GM19239 (cell line): ENCODE data around the gene HPCAL4.
A peak's percentile ranks its signal among the peaks of the same experiment; 100 is the strongest.

Experiments used
- DNase-seq: peaks from one replicate; pipeline ENCODE4 v3.0.0; 2011; ENCODE audit warnings: low spot score; ENCODE audit not compliant: insufficient read length
- FAIRE-seq: peaks from 2 replicates; lab custom pipeline; 2011; peaks lifted over from hg19 to GRCh38; lab: Jason Lieb, UNC

The HPCAL4 gene

DNA sequence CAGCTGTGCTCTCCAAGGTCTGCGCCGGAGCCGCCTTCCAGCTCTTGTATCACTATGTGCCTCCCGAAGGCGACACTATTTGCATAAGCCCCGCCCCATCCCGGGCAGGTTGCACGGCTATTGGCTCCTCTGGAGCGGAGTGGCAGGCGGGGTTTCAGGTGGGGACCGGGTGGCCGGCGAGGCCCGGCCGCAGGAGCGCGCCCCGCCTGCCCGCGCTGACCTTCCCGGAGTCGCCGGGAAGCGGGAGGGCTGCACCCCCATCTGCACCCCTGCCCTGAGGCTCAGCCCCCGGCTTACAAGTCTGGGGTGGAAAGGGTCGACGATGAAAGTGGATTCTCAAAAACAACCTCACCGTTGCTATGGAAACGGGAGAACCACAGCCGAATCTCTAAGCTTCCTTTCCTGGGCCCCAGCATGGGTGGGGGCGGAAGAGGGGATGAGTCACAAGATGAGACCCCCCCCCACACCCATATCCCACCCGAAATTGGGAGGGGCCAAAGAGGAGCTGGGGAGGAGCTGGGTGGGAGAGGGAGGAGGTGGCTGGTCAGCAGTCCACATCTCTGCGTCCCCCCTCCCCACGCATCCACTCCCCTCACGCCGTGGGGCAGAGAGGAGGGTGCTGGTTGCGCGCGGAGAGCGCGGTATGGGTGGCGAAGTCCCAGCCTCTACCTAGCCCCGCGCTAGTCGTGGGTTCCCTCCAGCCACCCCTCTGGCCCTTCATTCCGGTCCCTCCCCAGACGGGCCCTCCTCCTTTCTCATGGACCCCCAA lies at the start of gene HPCAL4:
Gene HPCAL4 (minus strand): TSS at position 51 of the 769 bp plus-strand sequence. CDS start 6,830 bp downstream, outside the sequence.
- peak; percentile 35 for FAIRE-seq
- DNase-seq: peak; percentile 72

- peak; percentile 98 for FAIRE-seq
- DNase-seq: peak; percentile 85
Measured at GRCh38 chr1:39738622-39739366, 47.6 kb upstream of the HPCAL4 start, which contains the start of gene PPIE. Gene PPIE (plus strand): TSS chr1:39738882. CDS start chr1:39738901, 19 bp downstream.

GRCh38 chr1:39737546-39738169 lies 46.4 kb upstream of the HPCAL4 start:
- FAIRE-seq (no peak), DNase-seq (no peak)

- FAIRE-seq (no peak), DNase-seq (no peak)
Measured at GRCh38 chr1:39735731-39736130, 44.5 kb upstream of the HPCAL4 start.

- DNase-seq (no peak), FAIRE-seq (no peak)
Measured at GRCh38 chr1:39733161-39733560, 41.9 kb upstream of the HPCAL4 start.

- DNase-seq (no peak), FAIRE-seq (no peak)
Measured at GRCh38 chr1:39732730-39733129, 41.5 kb upstream of the HPCAL4 start.

DNA sequence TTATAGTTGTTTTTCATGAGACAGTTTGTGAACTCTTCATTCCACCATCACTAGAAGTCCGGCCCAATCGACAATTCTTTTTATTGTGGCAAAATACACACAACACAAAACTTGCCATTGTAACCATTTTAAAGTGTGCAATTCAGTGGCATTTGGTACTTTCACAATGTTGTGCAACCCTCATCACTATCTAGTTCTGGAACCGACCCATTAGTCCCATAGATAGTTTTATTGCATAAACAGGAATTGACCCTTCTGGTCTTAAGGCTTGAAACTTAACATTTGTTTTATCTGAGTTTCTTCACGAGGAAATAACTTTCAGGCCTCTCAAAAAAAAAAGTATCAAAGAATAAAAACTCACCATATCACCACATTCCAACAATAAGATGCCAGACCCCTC lies 38.6 kb upstream of the HPCAL4 start:
- DNase-seq (no peak), FAIRE-seq (no peak)

- no peak for DNase-seq
- no peak for FAIRE-seq
Measured at GRCh38 chr1:39729030-39729429, 37.8 kb upstream of the HPCAL4 start.

- FAIRE-seq: no peak
Measured at GRCh38 chr1:39727932-39728317, 36.7 kb upstream of the HPCAL4 start.

DNA sequence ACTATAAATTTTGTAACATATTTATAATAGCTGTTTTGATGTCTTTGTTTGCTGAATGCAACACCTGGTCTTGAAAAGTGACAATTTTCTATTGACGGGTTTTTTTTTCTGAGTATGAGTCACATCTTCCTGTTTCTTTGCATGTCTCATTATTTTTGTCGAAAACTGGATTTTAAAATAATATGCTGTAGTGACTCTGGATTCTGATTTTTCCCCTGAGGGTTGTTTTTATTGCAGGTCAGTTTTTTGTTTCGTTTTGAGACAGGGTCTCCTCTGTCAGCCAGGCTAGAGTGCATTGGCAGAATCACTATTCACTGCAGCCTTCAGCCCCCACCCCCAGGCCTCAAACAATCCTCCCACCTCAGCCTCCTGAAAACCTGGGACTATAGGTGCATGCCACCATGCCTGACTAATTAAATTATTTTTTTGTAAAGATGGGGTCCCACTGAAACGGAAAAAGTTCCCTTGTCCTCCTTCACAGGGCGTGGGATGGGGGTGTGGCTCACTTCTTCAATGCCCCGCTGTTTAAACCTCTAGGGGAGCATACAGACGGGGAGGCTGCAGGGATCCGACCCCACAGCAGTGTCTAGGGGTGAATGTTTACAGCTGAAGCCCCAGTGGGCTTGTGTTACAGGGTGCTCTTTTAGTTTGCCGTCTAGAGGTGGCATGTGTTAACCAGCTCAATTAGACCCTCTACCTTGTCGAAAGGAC lies 36.1 kb upstream of the HPCAL4 start:
- no peak for DNase-seq
- FAIRE-seq: peak; percentile 79

More at GRCh38 chr1:39727932-39728317, 36.7 kb upstream of the HPCAL4 start:
- DNase-seq: no peak

- DNase-seq (no peak), FAIRE-seq (no peak)
Measured at GRCh38 chr1:39726600-39726999, 35.4 kb upstream of the HPCAL4 start.

- DNase-seq: no peak
- FAIRE-seq: no peak
Measured at GRCh38 chr1:39722495-39722894, 31.3 kb upstream of the HPCAL4 start.

DNA sequence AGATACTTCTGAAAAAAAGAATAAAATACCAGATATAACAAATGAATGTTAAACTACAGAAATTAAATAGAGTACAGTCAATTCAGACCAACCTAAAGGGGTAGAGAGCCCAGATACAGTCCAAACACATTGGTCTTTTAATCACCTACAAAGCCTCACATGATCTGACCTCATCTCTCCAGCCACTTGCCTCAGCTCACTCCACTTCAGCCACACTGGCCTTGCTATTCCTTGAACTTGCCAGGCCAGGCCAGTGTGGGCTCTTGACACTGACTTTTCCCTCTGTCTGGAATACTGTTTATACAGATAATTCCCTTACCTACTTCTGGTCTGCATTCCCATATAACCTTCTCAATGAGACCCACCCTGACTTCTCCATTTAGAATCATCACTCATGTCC lies 30.4 kb upstream of the HPCAL4 start:
- FAIRE-seq (no peak), DNase-seq (no peak)

- DNase-seq (no peak), FAIRE-seq (peak; percentile 92)
Measured at GRCh38 chr1:39720094-39720999, 29.1 kb upstream of the HPCAL4 start.

DNA sequence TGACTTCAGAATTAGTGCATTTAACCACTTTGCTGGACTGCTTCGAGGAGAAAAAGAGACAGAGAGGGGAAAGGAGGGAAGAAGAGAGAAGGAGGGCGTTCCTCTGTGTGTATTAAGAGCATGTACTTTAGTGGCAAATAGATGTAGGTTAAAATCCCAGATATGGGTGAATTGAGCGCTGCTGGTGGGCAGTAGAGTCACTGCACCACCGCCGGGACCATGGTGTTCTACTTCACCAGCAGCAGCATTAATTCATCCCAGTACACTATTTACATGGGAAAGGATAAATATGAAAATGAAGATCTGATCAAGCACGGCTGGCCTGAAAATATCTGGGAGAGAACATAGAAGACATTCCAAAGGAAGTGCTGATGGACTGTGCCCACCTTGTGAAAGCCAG lies 26.6 kb upstream of the HPCAL4 start:
- FAIRE-seq (no peak), DNase-seq (no peak)

DNA sequence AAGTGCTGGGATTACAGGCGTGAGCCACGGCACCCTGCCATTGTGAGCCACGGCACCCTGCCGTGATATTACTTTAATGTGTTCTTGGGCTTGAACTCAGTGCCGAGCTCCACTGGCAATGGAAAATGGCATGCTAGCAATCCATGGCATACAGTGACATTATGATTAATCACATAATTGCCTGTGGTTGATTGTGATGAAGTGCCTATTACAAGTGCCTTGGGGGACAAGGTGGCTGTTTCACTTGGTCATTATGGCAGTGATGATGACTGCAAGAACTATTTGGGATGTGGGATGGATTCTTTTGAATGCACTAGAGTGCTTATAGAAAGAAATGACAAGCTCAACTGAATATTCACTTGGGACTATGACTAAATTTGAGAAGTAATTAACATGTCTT lies 22.3 kb upstream of the HPCAL4 start:
- FAIRE-seq (no peak), DNase-seq (no peak)

- no peak for DNase-seq
- FAIRE-seq: no peak
Measured at GRCh38 chr1:39711966-39712340, 20.7 kb upstream of the HPCAL4 start.

GRCh38 chr1:39711104-39711965 lies 20.1 kb upstream of the HPCAL4 start:
- no peak for DNase-seq
- FAIRE-seq: no peak
